Measurements from ENCODE around the gene ZNF837. TPM values are rescaled to one million over a fixed set of nuclear protein-coding genes. Genes with fewer than 3 reads are reported as not detected.
A peak's percentile ranks its signal among the peaks of the same experiment; 100 is the strongest.
"Not testable (repeated sequence)": the region's sequence is repeated elsewhere in the genome, so short reads cannot be mapped to it uniquely, and the experiment has no call there.

Gene ZNF837
- total RNA-seq, 1 donor from 2014 or later, result 0.54 TPM

DNA sequence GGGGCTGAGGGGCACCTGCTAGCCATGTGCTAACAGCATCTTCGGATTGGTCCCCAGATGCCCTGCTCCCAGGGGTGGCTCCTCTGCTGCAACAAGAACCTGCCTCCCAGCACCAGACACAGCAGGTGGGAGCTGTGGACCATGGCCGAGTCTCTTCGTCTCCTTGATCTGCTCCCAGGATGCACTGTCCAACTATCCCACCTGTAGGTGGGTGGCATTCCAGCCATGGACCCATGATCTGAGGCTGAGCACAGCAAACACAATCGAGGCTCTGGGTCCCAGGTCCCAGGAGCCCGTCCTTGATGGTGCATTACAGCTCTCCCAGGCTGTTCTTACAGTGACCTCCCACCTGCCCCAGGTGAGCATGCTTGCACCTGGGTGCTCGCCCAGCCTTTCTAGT is 1.6 kb downstream of the ZNF837 start:
- DNase-seq (ENCODE audit: low spot score), result no peak
- intact Hi-C loops (cut with DNase I), result no loop called here

DNA sequence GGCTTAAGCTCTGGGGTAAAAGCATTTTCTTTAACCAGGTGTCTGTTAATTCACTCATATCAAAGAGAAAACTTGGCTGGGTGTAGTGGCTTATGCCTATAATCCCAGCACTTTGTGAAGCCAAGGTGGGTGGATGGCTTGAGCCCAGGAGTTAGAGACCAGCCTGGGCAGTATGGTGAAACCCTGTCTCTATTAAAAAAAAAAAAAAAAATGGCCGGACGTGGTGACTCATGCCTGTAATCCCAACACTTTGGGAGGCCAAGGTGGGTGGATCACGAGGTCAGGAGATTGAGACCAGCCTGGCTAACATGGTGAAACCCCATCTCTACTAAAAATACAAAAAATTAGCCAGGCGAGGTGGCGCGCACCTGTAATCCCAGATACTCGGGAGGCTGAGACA is 4.1 kb downstream of the ZNF837 start:
- DNase-seq (ENCODE audit: low spot score); intact Hi-C loops (cut with DNase I): not testable (repeated sequence)

DNA sequence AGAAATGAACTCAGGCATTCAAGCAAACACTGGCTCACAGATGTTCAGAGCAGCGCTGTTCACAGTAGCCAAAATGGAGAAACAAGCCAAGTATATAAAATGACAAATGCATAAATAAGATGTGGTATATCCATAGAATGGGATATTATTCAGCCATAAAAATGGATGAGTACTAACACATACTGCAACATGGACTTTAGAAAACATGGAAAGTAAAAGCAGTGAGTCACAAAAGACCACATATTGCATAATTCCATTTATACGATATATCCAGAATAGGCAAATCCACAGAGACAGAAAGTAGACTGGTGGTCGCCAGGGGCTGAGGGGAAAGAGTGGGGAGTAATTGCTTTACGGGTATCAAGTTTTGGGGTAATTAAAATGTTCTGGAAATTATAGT is 6.6 kb downstream of the ZNF837 start:
- intact Hi-C loops (cut with DNase I), result no loop called here
- DNase-seq (ENCODE audit: low spot score), result no peak

DNA sequence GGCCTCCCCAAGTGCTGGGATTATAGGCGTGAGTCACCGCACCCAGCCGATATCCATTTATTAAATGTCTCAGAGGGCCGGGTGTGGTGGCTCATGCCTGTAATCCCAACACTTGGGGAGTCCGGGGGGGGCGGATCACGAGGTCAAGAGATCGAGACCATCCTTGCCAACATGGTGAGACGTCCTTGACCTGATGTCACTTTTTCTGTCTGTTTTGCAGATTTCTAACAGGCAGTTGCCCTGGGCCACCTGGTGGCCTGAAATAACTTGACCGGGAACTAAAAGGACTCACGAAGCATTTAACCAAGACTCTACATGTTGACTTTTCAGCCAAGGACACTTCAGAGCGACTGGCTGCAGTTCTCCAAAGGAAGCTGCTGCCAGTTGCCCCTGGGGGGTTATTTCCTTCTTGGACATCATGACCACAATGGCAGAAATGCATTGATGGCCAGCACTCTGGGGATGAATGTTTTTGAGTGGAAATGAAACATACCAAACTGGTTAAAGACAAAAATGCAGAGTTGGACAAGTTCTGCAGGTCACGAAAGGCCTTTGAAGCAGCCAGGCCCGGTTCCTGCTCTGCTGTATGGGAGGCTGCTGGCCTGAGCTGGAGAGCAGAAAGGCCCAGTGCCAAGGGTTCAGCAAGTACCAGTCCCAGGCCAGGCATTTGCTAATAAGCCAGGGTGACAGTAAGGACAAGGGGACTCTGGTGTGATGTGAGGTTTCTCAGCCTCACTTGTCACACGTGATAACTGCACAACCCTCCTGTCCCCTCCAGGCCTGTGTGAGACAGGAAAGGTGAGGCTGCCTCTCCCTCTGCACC is 8.3 kb downstream of the ZNF837 start:
- intact Hi-C loops (cut with DNase I), result no loop called here
- DNase-seq (ENCODE audit: low spot score), result no peak

DNA sequence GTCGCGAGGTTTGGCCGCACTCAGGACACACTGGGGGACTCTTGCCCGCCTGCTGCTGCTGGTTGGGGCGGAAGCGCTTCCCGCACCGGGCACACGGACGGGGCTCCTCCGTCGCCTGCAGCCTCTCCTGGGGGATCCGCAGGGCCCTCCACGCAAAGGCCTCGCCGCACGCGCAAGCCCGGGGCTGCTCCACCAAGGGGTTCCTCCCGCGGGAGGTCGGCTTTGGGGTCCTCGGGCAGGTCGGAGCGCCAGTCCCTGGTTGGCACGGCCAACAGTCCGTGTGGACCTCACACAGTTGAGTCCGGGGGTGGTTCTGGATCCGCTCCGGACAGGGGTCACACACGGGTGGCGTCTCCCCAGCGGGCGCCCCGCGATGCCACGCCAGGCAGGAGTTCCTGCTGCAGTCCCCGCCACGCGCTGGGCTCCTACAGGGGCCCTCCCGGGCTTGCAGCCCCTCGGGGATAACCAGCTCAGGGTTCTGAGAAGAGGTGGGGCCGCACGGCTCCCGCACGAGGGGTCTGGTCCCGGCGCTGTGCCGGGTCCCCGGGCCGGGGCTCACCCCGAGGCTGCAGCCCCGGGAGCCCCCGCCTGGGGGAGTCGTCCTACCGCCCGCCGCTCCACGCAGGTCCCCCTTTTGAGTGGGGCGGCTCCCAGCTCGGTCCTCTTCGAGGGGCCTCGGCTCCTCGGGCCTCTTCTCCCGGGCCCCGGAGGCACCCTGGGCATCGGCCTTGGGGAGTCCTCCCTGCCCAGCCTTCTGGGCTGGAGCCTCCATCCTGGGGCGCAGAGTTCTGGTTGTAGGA is 12.1 kb downstream of the ZNF837 start:
- no peak for DNase-seq (ENCODE audit: low spot score)
- intact Hi-C loops (cut with DNase I), result no loop called here

DNA sequence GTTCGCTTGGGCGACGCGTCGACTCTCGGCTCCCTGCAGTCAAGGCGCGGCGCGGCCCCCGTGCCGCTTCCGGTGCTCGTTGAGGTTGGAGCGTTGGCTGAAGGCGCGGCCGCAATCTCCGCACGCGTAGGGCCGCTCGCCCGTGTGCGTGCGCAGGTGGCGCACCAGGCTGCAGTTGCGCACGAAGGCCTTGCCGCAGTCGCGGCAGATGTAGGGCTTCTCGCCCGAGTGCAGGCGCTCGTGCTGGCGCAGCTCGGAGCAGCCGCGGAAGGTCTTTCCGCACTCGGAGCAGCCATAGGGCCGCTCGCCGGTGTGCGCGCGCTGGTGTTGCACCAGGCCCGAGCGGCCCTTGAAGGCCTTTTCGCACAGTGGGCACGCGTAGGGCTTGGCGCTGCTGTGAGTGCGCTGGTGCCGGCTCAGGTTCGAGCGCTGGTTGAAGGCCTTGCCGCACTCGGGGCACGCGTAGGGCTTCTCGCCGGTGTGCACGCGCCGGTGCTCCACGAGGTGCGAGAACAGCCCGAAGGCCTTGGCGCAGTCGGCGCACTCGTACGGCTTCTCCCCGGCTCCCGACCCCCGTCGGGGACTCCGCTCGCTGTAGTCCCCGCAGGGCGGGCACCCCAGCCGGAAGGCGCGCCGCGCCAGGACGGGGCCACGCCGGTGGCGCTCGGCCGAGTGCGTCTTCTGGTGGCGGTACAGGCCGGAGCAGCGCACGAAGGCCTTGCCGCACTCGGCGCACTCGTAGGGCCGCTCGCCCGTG is 13.0 kb downstream of the ZNF837 start:
- DNase-seq (ENCODE audit: low spot score), result no peak
- intact Hi-C loops (cut with DNase I), result no loop called here

DNA sequence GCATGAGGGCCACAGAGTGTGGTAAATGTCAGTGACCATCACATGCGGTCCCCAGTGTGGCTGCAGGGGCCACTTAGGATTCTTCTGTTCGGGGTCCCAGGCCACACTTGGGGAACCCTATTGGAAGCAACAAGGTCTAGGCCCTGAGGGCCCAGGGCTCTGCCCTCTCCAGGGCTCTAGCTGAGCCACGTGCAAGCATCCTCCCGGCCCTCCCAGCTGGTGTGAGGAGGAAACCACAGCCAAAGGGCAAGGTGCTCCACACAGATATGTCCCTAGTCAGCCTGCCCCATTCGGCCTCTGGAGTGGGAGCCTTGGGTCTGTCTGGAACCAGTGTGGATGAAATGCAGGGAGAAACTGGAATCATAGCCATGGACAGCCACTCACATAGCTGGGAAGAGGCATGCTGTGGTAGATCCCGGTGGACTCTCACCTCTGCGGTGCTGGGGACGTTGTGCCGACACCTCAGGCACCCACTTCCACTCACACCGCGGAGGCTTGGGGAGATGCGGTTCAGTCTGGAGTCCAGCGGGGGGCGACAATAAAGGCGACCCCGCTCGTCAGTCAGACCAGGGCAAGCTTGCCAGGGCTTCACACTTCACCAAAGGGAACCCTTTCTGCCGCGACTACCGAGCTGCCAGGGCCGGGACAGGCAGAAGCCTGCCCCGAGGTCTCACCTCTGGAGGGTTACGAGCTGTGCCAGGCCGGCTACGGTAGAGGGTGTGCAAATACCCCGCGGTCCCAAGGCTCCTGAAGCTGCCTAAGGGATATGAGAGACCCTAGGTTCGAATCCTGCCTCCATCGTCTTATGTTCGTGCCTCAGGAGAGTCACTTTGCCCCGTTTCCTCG is 14.0 kb downstream of the ZNF837 start:
- intact Hi-C loops (cut with DNase I), result no loop called here
- DNase-seq (ENCODE audit: low spot score), result peak; percentile 58

DNA sequence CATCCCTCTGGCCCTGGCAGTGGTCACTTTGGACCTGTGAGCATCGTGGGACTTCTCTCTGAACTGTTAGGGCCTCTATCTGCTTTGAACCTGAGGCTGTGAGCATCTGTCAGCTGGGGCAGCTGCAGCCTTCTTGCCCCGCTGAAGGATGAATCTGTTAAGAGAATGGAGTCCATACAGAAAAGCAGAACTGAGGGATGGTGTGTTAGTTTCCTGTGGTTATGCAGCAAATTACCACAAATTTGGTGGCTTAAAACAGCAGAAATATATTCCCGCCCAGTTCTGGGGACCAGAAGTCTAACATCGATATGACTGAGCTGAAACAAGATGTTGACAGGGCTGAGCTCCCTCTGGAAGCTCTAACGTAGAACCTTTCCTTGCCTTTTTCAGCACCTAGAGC is 16.7 kb downstream of the ZNF837 start:
- intact Hi-C loops (cut with DNase I), result no loop called here
- DNase-seq (ENCODE audit: low spot score), result no peak

DNA sequence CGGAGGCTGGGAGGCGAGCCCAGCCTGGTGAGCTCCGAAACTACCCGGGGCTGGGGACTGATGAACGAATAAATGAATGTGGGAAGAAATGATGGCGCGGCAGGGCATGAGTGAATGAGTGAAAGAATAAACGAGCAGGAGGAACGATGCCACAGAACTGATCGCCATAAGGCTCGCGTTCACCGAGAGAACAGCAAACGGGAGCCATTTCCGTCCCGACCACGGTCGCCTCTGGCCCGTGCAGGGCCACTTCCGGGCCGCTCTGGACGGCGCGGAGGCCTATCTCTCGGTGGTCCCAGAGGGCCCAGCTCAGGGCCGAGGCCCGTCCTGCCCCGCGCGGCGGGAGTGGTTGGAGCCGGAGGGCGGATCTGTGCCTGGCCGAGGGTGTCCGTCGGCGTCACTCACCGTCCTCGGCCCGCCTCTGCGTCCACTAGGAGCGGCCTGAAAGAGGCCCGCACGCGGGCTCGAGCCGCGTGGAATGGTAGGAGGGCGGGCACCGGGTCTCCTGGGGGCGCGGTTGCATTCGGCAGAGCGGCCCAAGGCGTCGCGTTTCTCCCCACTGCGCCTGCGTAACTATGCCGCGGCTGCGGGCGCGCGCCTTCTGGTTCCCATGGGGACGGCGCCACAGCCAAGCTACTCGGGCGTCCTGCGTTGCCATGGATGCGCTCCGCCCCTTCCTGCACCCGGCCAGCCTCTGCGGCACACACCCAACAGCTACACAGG is 18.4 kb downstream of the ZNF837 start, which contains the start of gene ZNF497:
Gene ZNF497, minus strand, starts transcription at position 480 of the 723 bp plus-strand sequence. CDS start 5,116 bp downstream, outside the sequence.
- intact Hi-C loops (cut with DNase I), result no loop called here
- DNase-seq (ENCODE audit: low spot score), result peak; percentile 98

DNA sequence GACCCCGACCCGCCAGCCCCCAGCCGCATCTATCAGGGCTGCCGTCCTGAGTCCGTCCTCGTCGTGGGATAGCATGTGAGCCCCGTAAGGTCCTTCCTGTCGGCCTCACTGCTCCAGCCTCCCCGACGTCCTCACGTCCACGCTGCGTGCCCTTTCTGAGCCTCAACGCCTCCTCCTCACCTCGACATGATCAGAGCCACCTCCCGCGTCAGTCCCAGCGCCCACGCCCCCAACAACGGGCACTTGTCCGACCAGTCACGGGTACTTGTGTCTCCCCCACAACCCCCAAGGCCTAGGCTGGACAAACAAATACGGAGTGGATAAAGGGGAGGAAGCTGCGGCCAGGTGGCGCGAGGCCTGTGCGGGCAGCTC is 18.9 kb downstream of the ZNF837 start:
- no peak for DNase-seq (ENCODE audit: low spot score)
- intact Hi-C loops (cut with DNase I), result no loop called here

DNA sequence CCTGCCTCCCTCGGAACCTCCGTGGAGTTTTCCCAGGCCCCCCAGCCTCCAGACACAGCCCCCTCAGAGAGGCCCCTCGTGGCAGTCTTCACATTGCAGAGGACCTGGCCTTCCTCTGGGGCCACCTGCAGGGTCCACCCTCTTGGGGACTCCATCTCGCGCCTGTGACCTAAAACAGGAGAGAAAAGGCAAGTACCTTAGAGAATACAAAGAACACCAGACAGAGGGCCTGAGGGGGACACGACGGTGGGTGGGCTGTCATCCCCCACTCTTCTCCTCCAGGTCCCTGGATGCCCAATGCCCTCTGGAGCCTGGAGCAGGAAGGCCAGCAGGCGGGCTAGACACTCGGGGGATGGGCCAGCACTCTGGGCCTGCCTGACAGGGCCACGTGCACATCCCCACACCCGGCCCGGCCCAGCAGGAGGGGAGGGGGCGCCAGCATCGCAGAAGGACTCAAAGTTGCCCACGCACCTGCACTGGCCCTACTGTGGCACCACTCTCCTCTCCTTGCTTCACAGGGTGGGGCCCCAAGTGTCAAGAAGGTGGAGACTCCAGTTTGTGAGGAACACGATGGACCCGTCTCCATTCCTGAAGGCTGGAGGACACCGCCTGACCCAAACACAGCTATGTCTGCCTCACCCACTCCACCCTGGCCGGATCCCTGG is 23.2 kb downstream of the ZNF837 start:
- DNase-seq (ENCODE audit: low spot score), result peak; percentile 66
- intact Hi-C loops (cut with DNase I), result no loop called here

DNA sequence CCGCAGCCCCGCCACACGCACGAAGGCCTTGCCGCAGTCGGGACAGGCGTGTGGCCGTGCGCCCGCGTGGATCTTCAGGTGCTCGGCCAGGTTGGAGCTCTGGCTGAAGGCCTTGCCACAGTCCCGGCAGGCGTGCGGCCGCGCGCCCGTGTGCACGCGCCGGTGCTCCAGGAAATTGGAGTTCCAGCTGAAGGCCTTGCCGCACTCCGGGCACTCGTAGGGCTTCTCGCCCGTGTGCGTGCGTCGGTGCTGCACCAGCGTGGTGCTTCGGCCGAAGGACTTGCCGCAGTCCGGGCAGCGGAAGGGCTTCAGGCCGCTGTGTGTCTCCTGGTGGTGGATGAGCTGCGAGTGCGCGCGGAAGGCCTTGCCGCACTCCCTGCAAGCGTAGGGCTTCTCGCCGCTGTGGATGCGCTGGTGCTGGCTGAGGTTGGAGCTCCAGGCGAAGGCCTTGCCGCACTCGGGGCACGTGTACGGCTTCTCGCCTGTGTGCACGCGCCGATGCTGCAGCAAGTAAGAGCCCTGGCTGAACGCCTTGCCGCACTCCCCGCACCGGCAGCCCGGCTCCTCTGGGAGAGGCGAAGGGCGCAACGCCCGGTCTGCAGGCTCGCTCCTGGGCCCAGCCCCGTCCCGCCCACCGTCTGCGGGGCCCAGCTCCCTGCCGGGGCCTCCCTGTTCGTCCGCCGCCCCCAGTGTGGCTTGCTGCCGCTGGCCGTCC is 23.9 kb downstream of the ZNF837 start:
- intact Hi-C loops (cut with DNase I), result no loop called here
- DNase-seq (ENCODE audit: low spot score), result peak; percentile 73

DNA sequence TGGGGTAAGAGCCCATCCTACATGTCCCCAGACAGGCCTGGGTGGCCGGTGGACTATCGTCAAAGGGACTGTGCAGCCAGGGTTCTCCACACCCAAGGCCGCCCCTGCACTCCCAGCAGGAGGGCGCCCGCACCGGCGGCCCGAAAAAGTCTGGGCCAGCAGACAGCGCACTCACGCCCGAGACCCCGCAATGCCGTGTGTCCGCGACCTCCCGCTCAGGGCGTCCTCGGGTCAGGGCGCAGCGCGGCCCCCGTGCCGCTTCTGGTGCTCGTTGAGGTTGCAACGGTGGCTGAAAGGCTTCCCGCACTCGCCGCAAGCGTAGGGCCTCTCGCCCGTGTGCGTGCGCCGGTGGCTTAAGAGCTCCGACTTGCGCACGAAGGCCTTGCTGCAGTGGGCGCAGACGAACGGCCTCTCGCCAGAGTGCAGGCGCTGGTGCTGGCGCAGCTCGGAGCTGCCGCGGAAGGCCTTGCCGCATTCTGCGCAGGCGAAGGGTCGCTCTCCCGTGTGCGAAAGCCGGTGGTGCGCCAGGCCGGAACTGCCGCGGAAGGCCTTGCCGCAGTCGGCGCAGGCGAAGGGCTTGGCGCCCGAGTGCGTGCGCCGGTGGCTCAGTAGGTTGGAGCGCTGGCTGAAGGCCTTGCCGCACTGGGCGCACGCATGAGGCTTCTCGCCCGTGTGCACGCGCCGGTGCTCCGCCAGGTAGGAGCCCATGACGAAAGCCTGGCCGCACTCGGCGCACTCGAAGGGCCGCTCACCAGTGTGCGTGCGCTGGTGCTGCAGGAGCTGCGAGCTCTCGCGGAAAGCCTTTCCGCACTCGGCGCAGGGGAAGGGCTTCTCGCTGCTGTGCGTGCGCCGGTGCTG is 24.7 kb downstream of the ZNF837 start:
- DNase-seq (ENCODE audit: low spot score), result peak; percentile 62
- intact Hi-C loops (cut with DNase I), result no loop called here

DNA sequence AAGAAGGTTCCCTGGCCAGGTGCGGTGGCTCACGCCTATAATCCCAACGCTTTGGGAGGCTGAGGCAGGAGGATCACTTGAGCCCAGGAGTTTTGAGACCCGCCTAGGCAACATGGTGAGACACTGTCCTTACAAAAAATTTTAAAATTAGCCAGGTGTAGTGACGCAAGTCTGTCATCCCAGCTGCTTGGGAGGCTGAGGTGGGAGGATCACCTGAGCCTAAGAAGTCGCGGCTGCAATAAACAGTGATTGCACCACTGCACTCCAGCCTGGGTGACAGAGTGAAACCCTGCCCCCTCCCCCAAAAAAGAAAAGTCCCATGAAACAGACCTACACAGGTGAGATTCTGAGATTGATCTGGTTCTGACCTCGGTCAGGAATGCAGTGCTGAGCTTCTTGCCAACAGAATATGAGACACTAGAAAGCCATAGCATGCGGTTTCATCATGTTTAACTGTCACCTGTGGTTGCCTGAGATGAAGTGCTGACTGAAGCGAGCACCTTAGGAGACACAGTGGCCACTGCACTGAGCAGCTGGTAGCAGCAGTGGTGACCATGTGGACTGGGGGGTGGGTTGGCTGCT is 25.5 kb downstream of the ZNF837 start:
- intact Hi-C loops (cut with DNase I), result no loop called here

DNA sequence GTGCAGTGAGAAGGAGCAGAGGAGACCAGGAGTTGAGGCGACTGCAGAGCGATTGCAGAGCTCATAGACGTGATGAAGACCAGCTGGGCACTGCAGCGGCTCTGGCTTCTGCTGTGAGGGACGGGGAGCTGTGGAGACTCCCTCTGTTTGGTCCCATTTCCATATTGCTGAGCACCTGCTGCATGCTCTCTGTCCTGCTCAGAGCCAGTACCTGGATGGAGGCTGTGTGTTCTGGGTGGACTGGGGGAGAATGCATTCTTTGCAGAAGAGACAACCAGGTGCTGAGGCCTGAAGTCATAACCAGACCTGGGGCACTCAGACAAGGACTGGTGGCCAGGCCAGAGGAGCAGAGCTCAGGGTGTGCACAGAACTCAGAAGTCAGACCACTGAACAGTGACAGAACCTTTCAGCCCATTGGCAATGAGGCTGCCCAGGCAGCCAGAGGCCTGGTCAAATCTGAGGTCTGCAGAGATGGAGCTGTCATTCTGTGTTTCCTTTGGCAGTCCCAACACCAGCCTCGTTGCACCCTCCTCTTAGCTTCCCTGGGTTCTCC is 26.3 kb downstream of the ZNF837 start:
- peak; percentile 66 for DNase-seq (ENCODE audit: low spot score)

More for the DNA sequence above, 25.5 kb downstream of the ZNF837 start:
- peak; percentile 35 for DNase-seq (ENCODE audit: low spot score)

More for the DNA sequence above, 26.3 kb downstream of the ZNF837 start:
- intact Hi-C loops (cut with DNase I), result no loop called here

All from cardiac septum (tissue), 1 donor.